Thyroid gland (tissue), 4 donors: ENCODE data around the gene JAKMIP3.

Experiments
- POLR2A ChIP-seq, 2 donors: fragments of 450-650 bp; IDR thresholded peaks; one replicate each; pipeline ENCODE4 v1.6.1; 2017; ENCODE audit warnings: antibody characterized with exemption in 2 of 2, mild to moderate bottlenecking in 2 of 2, moderate library complexity in 1 of 2
- TF ChIP-seq, protein P1 (sequence below), 6 experiments: fragments of 200-600 bp in 3 of 6; fragments of 450-650 bp in 3 of 6; sonication (generic) in 3 of 6; IDR thresholded peaks; one replicate each; pipeline ENCODE4 v1.5.1; 2016 to 2019; ENCODE audit warnings: antibody characterized with exemption in 6 of 6, mild to moderate bottlenecking in 2 of 6, inconsistent platforms in 1 of 6, moderate library complexity in 1 of 6

- TF ChIP-seq, protein P1, sequence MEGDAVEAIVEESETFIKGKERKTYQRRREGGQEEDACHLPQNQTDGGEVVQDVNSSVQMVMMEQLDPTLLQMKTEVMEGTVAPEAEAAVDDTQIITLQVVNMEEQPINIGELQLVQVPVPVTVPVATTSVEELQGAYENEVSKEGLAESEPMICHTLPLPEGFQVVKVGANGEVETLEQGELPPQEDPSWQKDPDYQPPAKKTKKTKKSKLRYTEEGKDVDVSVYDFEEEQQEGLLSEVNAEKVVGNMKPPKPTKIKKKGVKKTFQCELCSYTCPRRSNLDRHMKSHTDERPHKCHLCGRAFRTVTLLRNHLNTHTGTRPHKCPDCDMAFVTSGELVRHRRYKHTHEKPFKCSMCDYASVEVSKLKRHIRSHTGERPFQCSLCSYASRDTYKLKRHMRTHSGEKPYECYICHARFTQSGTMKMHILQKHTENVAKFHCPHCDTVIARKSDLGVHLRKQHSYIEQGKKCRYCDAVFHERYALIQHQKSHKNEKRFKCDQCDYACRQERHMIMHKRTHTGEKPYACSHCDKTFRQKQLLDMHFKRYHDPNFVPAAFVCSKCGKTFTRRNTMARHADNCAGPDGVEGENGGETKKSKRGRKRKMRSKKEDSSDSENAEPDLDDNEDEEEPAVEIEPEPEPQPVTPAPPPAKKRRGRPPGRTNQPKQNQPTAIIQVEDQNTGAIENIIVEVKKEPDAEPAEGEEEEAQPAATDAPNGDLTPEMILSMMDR (IDR thresholded peaks at IDR 0.05): no peak
- TF ChIP-seq POLR2A (IDR thresholded peaks at IDR 0.05): no peak
Measured at GRCh38 chr10:132099389-132100090, 33.8 kb downstream of the JAKMIP3 start.
